ENCODE measurements around the gene MICAL3.

DNA sequence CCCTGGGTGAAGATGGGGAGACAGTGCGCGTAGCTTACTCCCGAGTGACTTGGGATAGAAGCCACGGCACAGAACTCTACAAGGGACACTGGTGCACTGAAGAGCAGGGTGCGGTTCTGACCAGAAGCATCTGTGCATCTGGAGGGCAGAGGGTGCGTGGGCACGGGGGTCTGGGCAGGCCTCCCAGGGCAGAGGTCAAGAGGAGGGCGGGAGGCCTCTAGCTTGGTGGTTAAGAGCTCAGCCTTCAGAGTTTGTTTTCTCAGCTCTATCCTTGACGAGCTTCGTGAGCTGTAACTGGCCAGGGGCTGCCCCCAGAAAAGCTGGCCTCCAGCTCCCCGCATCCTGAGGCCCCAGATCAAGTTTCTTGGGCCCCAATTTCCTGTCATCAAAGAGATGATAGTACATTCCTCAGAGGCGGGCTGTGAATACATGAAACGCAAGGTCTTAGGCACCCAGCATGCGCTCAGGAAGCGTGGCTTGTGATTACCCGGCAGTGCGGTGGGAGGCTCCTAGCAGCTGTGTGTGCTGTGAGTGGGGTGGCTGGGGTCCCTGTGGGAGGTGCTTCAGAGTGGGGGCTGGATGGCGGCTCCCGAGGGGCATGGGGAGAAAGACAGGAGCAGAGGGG is 244.1 kb downstream of the MICAL3 start:
- TF ChIP-seq, protein P1, sequence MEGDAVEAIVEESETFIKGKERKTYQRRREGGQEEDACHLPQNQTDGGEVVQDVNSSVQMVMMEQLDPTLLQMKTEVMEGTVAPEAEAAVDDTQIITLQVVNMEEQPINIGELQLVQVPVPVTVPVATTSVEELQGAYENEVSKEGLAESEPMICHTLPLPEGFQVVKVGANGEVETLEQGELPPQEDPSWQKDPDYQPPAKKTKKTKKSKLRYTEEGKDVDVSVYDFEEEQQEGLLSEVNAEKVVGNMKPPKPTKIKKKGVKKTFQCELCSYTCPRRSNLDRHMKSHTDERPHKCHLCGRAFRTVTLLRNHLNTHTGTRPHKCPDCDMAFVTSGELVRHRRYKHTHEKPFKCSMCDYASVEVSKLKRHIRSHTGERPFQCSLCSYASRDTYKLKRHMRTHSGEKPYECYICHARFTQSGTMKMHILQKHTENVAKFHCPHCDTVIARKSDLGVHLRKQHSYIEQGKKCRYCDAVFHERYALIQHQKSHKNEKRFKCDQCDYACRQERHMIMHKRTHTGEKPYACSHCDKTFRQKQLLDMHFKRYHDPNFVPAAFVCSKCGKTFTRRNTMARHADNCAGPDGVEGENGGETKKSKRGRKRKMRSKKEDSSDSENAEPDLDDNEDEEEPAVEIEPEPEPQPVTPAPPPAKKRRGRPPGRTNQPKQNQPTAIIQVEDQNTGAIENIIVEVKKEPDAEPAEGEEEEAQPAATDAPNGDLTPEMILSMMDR (IDR thresholded peaks at IDR 0.05 in 4 of 5, conservative IDR thresholded peaks at IDR 0.05 in 1 of 5): no peak
- no peak for TF ChIP-seq POLR2A (IDR thresholded peaks at IDR 0.05)
